NOMO-1 treated with dmso at 0.1 percent for 144 hours (cell line): Measurements from ENCODE around the gene CS.
"Not testable (repeated sequence)": the region's sequence is repeated elsewhere in the genome, so short reads cannot be mapped to it uniquely, and the experiment has no call there.

ENCODE experiments used
- DNase-seq: peaks from one replicate; lab custom pipeline; 2025; ENCODE audit not compliant: unreplicated experiment; lab: John Stamatoyannopoulos, UW

CS gene

DNA sequence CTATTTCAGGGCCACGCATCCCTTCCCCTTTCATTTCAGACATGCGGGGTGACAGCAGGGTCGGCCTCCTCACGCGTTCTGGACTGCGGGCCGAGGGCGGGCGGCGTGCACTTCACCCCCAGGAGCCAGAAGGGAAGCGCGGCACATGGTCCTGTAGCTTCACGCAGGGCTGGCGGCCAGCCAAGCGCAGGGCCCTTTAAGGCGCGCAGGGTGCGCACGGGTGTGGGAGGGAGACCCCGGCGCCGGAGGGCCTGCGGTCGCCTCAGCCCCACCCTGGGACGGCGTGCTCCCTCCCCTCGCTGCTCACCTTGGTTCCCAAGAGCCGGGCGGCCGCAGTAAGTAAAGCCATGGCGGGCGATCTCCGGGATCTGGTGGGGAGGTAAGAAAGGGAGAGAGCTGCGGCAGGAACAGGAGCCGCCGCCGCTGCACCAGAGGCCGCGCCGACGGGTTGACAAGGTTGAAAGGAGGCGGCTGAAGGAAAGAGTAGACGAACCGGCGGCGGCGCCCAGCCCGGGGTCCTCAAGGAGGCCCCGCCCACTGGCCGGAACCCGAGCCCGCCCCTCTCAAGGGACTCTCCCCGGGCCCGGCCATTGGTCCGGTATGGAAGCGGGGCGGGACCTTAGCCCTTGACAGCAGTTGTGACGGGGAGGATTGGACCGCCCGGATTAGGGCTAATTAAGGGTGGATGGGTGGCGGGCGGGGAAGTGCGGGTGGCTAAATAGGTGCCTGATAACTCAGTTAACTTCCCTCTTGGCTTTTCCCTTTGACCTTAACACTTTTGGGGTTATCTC lies at the start of gene CS:
Gene CS (minus strand): TSS at position 478 of the 791 bp plus-strand sequence. CDS start 129 bp downstream, at position 349.
- peak; percentile 96 for DNase-seq

DNA sequence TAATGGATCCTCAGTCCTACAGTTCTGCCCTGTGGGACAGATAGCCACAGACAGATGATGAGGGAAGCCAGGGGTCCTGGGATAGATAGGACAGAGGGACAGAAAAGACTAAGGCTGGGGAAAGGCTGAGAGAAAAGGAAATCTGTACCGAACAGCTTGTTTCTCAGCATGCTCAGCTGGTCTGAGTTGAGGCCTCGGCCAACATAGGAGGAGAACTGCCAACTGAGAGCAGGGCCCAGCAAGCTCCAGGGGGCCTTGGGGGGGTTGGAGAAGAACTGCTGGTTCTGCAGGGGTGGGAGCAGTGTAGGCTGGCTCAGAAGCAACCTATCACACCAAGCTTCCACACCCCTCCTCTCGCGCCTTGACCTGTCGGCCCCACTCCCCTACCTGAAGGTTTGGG lies 48.6 kb upstream of the CS start:
- DNase-seq, result no peak

DNA sequence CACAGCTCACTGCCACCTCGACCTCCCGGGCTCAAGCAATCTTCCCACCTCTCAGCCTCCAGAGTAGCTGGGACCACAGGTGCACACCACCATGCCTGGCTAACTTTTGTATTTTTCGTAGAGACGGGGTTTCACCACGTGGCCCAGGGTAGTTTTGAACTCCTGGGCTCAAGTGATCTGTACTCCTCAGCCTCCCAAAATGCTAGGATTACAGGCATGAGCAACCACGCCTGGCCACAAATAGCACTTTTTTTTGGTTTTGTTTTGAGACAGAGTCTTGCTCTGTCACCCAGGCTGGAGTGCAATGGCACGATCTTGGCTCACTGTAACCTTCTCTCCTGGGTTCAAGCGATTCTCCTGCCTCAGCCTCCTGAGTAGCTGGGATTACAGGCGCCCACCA lies 47.1 kb upstream of the CS start:
- not testable (repeated sequence) for DNase-seq

DNA sequence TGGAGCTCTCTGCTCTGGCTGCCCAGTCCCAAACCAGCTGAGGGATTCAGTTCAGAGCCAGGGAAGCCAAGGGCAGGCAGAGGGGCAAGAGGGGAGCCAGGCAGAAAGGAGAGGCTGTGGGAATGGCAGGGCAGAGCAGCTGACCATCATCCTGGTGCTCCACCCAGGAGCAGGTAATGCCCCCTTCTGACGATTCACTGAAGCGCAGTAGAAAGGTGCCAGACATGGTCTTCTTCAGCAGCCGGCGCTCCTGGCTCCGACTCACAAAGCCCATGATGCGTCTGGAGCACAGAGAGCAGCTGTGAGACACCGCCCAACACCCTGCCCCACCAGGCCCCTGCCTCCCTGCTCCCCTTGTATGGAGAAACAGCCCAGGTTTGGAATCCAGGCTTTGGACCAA lies 46.5 kb upstream of the CS start:
- no peak for DNase-seq

DNA sequence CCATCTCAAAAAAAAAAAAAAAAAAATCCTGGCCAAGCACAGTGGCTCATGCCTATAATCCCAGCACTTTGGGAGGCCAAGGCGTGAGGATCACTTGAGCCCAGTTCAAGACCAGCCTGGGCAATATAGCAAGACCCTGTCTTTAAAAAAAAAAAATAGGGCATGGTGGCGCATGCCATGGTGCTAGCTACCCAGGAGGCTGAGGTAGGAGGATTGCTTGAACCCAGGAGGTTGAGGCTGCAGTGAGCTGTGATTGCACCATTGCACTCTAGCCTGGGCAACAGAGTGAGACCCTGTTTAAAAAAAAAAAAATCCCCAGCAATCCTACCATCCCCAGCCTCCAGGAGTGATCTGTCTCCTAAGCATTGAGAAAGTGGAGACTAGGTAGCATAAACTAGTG lies 42.2 kb upstream of the CS start:
- not testable (repeated sequence) for DNase-seq

DNA sequence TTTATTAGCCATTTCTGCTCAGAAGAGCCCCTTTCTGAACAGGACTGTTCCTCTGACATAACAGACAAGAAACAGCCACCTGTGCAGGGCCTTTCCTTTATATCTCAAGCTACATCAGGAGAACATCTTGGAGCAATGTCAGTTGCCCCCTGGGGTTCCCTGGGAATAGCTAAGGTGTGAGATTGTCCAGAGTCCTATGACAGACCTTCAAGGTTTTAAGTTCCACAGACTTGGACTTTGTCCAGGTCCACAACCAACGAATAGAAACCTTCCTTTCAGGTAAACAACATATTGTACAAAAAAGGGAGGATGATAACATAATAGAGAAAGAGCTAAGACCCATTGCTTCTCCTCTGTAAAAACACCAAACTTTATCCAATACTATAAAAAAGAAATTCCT lies 41.5 kb upstream of the CS start:
- DNase-seq, result no peak

DNA sequence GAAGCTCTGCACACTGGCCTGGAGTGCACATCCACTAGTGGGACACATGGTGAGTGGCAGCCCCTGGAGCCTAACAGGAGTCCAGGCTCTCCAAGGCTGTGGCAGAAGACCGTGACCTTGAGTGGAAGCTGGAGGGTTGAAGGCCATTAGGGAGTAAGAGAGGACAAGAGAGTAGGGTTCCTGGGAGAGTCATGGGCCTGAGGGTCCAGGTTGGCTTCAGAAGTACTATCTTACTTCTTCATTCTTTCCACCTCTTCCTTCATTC lies 39.0 kb upstream of the CS start:
- no peak for DNase-seq

DNA sequence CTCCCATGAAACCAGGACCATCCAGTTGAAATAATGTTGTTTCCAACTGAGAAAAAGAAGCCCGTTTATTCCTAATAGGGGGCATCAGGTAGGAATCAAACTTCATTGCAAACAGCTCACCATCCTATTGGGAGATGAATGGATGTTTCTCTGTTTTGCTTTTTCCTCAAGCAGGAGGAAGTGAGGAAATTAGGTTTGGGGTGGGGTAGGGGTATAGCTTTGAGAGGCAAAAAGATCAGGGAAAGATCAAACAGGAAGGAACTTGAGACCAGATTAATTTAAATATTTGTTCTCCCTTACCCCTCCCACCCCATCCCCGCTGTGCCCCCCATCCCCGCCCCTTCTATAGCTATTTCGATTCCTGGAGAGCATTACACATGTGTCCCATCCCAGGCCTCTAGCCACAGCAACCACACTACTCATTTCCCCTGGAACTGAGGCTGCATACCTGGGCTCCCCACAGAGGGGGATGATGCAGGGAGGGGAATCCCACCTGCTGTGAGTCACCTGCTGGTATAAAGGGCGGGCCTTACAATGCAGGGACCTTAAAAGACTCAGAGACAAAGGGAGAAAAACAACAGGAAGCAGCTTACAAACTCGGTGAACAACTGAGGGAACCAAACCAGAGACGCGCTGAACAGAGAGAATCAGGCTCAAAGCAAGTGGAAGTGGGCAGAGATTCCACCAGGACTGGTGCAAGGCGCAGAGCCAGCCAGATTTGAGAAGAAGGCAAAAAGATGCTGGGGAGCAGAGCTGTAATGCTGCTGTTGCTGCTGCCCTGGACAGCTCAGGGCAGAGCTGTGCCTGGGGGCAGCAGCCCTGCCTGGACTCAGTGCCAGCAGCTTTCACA lies 38.4 kb upstream of the CS start, which contains the start of gene IL23A:
Gene IL23A (plus strand): TSS at position 577 of the 850 bp plus-strand sequence. CDS start 161 bp downstream, at position 738.
- no peak for DNase-seq

- no peak for DNase-seq
Measured at GRCh38 chr12:56337753-56338251, 37.7 kb upstream of the CS start.

- peak; percentile 93 for DNase-seq
Measured at GRCh38 chr12:56336361-56337167, 36.4 kb upstream of the CS start.

- not testable (repeated sequence) for DNase-seq
Measured at GRCh38 chr12:56335527-56335926, 35.4 kb upstream of the CS start.

DNA sequence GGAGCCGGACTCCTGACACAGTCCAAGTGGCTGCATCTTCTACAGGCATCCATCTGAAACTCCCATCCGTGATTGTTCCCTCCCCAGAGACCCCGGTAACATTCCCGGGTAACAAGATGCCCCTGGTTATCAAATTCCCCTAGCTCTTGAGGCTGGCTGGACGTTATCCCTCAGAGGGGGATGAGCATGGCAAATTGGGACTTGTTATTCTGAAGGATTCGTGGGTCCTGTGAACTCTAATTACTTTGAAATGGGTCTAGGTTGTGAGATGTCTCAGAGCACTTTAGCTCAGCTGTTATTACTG lies 34.3 kb upstream of the CS start:
- DNase-seq, result no peak

GRCh38 chr12:56333679-56334489 lies 33.8 kb upstream of the CS start, which contains the start of gene PAN2:
TSS of gene PAN2 (minus strand) at chr12:56334000. CDS start at chr12:56333094, 906 bp downstream.
- peak; percentile 92 for DNase-seq

- DNase-seq, result peak; percentile 55
Measured at GRCh38 chr12:56333197-56333678, 33.1 kb upstream of the CS start.

DNA sequence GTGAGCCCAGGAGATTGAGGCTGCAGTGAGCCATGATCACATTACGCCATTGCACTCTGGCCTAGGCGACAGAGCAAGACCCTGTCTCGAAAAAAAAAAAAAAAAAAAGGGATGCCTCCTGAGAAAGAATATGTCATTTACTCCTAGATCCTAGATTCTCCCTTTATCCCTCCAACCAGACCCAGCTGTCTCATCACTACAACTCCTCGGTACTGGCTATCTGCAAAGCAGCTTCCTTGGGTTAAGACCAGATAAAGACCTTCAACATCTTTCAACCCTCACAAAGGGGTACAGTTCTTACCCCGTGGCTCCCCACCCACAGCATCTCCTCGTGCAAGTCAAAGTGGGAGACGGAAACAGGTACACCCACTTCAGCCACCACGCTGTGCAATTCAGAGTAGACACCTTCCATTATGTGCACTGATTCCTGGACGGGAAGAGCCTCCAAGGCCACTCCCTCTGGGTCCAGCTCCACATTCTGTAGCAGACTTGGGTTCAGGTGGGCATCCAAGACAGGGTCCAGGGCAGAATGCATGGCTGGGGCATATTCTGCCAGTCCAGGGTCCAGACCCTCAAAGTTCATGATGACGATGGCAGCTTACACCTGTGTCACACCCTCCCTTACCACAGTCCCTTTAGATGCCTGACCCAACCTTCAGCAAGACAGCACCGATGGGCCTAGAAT lies 32.5 kb upstream of the CS start:
- DNase-seq, result no peak

GRCh38 chr12:56330936-56331490 lies 30.9 kb upstream of the CS start:
- DNase-seq, result no peak

GRCh38 chr12:56326533-56326932 lies 26.4 kb upstream of the CS start:
- no peak for DNase-seq

DNA sequence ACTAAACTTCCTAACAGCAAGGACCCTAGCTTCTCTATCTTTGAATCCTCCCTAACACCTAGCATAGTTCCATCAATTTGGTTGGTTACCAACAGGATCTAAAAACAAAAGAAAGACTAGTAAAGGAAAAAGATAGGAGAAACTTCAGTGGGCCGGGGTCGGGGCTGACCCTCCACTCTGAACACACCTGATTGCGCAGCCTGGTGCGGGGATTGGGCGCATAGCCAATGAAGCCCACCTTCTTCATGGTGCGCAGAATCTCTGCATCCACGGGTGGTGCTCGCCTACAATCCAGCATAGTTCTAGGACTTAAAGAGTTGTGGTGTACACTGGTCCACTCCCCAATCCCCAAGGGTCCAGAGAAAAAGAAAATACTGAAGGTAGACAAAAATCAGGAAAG lies 26.0 kb upstream of the CS start:
- no peak for DNase-seq

GRCh38 chr12:56324206-56324605 lies 24.1 kb upstream of the CS start:
- no peak for DNase-seq
